ENCODE measurements around the gene PRG2.
"Not testable (repeated sequence)": the region's sequence is repeated elsewhere in the genome, so short reads cannot be mapped to it uniquely, and the experiment has no call there.

PRG2 gene

DNA sequence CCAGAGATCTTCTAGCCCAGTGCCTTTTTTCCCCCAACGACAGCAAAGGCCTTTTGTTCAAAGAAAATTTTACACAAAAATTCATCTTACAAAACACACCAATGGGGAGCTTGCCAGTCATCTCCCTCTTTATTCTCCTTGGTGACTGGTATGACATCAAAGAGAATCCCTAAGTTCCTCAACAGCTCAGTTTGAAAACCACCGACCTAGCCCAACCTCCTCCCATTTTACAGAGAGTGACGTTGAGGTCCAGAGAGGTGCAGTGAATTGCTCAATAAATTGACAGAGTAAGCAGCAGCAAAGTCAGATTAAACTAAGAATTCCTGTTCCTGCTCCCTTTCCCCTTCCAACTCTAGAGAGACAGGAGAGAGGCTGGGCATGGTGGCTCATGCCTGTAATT is 28.7 kb upstream of the PRG2 start:
- no peak for DNase-seq (ENCODE audit: low read depth)

DNA sequence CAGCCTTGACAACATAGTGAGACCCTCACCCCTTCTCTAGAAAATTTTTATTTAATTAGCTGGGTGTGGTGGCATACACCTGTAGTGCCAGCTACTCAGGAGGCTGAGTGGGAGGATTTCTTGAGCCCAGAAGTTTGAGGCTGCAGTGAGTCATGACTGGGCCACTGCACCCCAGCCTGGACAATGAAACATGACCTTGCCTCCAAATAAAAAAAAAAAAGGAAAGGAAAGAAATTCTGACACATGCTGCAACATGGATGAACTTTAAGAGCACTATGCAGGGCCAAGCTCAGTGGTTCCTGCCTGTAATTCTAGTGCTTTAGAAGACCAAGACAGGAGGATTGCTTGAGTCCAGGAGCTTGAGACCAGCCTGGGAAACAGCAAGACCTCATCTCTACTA is 27.7 kb upstream of the PRG2 start:
- no peak for DNase-seq (ENCODE audit: low read depth)

DNA sequence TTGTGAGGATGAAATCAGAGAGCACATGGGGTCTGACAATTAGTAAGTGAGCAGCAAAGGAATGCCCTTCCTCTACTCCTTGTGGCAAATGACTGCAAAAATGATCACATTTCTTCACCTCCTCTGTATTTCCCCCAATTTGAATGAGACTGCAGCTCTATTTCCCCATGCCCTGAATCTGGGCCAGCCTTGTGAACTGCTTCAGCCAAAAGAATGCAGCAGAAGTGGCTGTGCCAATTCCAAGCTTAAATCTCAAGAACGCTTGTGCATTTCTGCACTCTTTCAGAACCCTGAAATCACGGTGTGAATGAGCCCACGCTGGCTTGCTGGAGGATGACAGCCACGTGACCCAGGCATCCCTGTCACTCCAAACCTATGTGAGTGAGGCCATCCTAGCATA is 26.6 kb upstream of the PRG2 start:
- DNase-seq (ENCODE audit: low read depth), result no peak

DNA sequence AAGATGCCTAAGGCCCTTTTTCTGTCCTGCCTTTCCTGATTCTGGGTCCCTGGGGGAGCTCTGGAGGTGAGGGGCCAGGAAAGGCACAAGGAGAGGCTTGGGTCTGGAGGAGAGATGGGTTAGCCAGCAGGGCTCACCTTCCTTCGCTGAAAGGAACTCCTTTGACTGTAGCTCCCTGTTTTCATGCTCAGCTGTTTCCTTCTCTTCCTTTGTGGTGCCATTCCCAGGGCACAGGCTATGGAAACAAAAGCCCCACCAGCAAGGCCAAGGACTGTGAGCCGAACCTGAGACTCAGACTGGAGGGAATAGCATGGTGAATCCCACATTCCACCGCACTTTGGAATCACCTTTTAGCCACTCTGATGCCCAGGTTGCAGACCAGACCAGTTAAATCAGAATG is 26.0 kb upstream of the PRG2 start:
- DNase-seq (ENCODE audit: low read depth), result no peak

DNA sequence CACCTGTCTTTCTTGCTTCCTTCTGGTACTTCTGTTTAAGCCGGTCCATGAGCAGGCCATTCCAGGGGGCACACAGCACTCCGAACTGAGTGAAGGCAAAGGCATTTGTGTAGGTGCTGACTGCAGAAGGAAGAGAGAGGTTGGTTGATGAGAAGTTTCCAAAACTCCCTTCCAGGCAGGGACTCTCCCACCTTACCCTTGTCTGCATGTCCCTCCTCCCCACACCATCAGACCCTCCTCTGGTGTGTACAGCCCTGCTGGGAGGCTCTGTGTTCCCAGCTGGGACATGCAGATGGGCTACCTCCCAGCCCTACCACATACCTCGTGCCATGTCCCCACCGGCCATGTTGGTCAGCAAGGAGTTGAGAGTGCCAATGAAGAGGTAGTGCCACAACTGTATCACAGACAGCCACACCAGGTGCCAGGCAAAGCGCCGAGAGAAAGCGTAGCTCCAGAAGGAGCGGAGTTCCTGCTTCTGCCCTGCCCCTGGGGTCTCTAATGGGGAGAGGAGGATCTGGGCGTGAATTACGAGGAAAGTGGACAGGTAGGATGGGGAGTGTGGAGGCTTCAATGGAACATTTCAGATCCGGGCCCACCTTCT is 24.3 kb upstream of the PRG2 start:
- DNase-seq (ENCODE audit: low read depth), result no peak

DNA sequence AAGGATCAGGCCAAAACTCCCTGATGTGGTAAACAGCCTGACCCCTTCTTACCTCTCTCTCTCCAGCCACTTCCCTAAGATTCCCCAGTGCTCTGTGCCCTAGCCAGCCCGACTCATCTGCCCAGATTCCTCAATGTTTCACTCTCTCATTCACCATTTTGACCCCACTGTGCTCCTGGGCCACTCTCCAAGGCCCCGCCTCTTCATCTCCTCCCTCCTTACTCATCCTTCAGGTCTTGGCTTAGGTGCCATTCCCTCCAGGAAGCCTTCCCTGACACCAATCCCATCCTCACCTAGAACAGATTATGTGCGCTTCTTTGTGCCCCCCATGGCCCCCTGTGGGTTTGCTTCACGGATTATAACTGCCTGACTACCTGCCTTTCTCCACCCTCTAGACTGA is 23.2 kb upstream of the PRG2 start:
- no peak for DNase-seq (ENCODE audit: low read depth)

DNA sequence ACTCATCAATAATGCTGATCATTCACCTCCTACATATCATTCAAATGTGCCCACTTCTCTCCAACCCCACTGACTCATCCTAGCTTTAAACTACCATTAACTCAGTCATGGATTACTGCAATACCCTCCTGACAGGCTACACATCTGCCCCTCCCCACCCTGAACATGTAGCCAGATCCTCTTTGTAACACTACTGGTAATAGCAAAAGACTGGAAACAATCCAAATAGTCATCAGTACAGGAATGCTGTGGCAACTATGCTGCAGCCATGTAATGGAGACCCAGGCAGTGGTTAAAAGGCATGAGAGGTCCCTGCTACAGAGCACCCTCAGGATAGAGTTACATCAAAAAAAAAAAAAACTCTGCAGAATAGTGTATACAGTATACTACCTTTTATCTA is 19.8 kb upstream of the PRG2 start:
- DNase-seq (ENCODE audit: low read depth), result peak; percentile 48

DNA sequence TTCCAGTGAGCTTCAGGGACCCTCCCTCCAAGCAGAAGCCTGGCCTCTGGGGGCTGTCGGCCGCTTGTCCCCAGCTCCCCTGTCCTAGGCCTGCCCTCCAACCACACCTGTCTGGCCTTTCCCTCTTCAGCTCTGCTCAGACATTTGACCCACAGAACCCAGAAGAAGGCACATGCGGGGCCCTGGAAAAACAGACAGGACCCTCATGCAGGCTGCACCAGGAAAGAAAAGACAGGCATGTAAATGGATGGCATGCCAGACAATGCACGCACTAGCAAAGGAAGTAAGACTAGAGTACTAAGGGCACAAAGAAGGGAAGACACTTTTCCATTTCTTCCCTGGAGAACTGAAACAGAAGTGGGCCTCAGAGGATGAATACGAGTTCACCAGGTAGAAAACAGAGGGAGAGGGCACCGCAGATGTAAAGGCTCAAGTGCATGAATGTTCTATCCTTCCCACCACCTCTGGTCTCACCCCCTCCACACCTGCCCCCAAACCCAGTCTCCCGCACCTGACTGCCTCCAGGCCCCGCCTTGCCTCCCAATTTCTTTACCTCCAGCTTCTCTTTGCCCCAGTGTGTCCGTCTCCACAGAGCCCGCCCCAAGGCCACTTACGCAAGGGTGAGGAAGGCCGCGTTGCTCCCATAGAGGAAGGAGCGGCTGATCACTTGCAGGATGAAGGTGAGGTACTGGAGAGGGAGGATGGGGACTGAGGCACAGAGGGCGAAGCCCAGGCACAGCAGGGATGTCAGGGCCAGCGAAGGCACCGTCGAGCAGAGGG is 19.1 kb upstream of the PRG2 start:
- DNase-seq (ENCODE audit: low read depth), result no peak

DNA sequence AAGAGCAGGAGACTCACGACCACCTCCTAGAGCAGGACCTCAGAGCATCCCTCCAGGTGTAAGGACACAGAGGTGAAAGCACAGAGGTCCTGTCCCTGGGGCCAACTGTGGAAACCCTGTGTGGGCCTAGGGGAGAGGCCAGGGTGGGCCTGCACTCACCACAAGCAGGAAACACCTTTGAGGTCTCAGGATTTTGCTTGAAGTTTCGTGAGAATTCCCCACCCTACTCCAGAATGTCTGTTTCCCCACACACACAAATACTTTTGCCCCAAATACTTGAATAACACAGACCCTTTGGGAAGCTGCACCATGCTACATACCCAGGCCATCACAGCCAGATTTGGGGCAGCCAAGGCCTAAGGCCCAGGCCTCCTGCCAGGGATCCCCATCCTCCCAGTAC is 18.3 kb upstream of the PRG2 start:
- DNase-seq (ENCODE audit: low read depth), result no peak

DNA sequence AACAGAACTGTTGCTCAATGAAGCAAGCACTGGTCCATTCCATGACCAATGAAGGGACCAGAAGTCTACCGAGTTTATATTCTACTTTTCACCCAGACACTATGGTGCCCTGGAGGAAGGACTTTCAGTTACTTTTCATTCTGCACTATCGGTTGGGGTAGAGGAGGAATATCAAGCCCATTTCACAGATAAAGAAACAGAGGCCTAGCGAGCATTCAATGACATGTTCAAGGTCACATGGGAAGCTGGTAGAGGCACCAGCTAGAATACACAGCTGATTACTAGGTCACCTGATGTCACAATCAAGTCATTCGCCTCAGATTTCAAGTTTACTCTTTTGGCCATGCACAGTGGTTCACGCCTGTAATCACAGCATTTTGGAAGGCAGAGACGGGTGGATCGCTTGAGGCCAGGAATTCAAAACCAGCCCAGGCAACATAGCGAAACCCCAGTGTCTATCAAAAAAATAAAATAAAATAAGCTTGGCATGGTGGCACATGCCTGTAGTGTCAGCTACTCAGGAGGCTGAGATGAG is 17.6 kb upstream of the PRG2 start:
- DNase-seq (ENCODE audit: low read depth), result no peak

DNA sequence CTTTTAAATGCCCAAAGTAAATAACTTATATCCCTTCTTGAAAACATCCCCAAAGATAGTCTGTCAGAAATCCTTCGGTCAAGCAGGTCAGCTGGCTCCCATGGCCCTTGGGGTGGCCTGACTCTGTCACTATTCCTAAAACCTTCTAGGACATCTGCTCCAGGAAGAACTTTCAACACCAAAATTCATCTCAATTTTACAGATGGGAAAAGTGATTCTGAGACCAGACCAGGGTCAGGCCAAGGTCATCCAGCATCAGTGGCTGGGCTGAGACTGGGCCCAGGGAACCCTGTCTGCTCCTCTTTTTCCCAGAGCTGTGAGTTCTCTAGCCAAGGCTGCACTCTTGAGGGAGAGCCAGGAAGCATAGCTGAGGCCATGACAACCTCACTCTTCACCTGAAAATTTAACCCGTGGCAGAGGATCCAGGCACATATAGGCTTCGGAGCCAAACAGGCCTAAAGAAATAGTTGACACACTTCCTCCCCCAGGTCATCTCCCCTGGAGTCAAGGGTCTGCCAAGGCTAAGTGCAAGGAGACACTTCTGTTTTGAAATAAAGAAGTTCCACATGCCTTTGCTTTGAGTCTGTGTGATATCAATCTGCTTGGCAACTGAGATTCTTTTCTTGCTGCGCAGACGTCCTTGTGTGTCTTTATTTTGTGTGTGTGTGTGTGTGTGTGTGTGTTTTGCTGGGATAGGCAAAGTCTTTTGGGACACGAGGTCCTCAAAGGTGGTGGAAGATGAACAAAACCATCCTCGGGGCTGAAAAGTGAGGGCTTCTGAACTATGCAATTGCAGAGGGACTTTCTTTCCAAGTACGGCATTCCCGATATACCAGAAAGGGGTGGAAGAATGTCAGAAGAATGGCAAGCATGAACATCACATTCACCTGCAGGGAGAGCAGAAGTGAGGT is 16.8 kb upstream of the PRG2 start:
- DNase-seq (ENCODE audit: low read depth), result no peak

DNA sequence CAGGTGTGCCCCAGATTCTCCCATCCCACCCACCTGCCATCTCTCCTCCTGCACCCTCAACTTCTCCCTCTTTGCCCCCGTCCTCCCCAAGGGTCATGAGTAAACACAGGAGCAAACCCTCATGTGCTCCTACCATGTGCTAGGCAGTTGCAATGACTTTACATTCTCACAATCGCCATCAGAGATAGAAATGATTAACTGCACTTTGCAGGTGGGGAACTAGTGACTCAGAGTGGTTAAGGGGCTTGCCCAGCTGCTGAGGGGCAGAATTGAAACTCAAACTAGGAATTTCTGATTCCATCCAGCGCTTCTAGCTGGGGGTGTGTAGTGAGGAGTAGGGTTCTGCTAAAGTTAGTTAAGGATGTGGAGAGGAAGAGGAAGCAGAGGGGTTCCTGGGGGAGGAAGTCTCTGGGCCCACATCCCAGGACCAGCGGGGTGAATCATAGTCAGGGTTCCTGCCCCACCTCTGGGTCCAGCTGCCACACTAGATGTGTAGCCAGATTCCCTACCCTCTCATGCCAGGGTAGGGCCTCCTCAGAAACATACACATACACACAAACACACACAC is 16.0 kb upstream of the PRG2 start:
- no peak for DNase-seq (ENCODE audit: low read depth)

DNA sequence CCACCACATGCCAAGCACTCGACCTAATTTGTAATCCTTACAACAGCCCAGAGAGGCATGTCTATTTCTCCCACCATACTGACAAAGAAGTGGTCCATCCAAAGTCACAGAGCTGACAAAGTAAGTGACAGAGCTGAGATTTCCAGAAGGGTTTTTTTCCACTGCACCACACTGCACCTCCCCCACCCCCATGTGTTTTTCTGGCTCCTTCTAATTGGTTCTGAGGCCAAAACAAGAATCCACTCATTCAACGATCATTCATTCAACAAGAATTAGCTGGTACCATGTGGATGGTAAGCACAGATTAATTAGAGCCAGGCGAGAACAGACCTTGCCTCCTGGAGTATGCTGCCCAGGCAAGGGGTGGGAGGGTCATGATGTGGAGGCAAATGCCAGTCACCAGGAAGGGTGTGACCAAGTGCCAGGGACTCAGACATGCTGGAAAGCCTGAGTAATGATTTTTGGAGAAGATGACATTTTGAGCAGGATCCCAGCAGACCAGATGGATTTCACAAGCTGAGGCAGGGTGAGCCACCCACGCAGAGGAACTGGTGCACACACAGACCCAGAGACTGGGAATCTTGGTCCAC is 14.9 kb upstream of the PRG2 start:
- no peak for DNase-seq (ENCODE audit: low read depth)

DNA sequence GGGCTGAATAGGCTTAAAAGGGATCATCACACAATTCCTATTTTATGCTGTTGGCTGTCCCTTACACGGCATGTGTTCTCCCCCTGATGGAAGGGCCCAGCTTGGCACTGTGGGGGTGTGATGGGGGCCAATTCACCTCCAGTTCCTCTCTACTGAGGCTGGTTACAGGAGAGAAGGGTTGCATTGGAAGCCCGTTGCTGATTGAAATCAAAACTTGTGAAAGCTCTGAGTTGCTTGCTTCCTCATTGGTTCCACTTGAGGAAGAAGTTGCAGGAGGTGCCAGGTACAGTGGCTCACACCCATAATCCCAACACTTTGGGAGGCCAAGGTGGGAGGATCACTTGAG is 13.3 kb upstream of the PRG2 start:
- DNase-seq (ENCODE audit: low read depth), result no peak

DNA sequence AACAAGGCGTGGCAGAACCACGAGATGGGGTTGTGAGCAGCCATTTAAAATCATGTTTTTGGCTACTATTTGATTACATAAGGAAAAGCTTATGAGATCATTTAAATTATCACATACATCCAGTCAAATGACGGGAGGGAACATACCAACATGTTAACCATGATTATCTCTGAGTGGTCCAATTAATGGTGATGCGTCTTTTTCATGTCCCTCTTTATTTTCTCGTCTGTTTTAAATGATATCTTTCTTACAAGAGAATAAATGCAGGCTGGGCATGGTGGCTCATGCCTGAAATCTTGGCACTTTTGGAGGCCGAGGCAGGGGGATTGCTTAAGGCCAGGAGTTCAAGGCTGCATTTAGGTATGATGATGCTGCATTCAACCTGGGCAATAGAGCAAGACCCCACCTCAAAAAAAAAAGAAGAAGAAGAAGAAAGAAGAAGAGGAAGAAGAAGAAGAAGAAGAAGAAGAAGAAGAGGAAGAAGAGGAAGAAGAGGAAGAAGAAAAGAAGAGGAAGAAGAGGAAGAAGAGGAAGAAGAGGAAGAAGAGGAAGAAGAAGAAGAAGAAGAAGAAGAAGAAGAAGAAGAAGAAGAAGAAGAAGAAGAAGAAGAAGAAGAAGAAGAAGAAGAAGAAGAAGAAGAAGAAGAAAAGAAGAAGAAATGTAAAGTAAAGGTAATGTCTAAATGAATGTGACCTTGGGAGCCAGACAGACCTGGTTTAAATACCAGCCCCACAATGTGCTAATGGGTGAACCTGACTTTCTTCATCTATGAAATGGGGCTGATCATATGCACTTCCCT is 12.8 kb upstream of the PRG2 start:
- DNase-seq (ENCODE audit: low read depth), result not testable (repeated sequence)

DNA sequence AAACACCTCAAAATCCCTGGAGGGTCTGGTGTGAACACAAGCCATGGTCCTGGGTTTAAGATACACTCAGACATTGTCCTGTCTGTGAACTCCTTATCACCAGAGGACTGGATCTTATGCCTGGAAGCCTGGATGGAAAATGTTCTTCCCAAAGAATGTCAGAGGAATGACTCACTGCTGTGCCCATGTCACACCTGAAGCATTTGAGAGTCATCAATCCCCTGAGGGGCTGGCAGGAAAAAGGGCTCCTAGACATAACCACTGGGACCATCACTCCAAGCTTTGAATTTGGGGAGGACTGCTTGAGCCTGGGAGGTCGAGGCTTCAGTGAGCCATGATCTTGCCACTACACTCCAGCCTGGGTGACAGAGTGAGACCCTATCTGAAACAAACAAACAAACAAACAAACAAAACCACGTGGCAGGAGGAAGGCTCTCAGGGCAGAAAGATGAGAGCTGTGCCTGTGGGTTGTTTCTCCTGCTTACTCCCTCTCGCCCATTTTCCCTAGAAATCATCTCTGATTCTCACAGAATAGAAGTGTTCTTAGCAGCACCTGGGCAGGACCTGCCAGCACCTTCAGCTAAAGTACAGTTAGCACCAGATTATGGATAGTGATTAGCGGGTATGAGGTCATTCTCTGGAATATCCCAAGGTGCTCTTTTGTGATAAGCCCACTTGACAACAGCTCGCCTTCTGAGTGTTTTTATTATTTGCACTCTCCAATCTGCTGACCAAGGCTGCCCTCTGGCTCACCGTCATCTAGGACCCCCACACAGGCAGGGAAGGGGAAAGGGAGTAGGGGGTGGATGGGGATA is 11.9 kb upstream of the PRG2 start:
- DNase-seq (ENCODE audit: low read depth), result no peak

DNA sequence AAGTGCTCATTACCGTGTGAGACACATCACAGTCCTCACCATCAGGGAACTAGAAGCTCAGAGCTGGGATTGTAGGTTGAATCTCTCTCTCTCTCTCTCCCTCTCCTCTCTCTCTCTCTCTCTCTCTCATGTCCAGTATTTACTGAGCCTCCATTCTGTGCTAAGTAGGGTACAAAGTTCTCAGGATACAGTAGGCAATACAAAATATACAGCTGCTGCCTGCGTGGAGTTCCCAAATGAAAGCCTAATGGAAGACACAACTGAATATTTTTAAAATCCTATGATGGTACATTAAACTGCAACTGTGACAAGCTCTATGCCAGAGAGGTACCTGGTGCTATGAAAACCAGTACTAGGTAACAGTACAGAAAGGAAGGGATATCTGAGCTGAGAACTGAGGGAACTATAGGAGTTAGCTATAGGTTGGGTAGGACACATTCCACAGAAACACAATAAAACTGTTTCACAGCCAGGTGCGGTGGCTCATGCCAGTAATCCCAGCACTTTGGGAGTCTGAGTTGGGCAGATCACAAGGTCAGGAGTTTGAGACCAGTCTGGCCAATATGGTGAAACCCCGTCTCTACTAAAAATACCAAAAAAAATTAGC is 9.6 kb upstream of the PRG2 start:
- DNase-seq (ENCODE audit: low read depth), result no peak

DNA sequence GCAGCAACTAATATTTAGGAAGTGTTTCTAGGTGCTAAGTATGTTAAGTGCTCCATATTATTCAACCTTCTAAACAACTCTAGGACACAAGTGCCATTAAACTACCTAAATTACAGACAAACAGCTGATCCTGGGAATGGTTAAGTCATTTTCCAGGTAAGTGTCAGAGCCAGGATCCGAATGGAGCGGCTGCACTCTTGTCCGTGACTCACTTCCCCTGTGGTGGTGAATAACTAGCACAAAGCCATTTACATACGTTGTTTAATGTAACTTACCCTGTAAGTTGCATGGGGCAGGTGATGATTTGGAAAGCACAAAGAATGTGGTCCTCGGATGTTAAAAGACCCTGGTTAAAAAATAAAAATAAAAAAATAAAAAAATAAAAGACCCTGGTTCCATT is 8.8 kb upstream of the PRG2 start:
- no peak for DNase-seq (ENCODE audit: low read depth)

DNA sequence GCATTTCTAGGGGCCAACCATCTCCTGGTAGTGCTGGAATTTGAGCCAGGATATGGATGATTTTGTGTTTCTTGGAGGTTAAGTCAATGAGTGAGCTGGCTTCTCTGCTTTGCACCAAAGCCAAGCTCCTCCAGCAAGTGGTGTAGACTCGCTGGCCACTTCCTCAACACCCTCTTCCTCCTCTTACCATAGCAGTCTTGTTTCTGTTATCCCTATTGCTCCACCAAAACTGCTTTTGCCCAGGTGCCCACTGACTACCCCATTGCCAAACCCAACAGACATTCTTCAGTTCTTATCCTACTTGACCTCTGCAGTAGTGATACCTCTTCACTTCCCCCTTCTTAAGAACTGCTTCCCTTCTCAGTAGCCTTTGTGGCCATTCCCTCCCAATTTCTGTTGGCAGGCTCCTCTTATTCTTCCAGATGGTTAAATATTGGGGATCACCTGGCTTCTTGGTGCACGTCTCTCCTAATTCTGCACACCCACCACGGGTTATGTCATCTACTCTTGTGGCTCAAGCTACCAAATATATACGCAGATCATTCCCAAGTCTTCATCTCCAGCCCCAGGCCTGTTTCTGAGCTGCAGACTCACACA is 7.0 kb upstream of the PRG2 start:
- DNase-seq (ENCODE audit: low read depth), result no peak

DNA sequence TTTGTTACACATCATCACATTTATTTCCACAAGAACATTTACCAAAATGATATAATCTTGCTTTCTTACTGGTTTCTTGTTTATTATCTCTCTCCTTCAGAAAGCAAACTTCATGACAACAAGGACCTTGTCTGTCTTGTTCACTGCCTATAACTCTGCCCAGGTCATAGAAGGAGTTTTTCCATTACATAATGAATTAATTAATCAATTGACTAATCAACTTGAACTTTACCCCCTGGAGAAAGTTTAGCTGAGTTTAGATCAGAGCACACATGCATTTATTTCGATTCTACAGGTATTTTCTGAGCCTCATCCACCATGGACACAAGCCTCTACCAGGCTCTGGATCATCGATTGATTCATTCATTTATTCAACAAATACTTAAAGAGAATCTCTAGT is 6.3 kb upstream of the PRG2 start:
- DNase-seq (ENCODE audit: low read depth), result no peak
